Measurements from ENCODE around the gene AGER.

AGER gene

DNA sequence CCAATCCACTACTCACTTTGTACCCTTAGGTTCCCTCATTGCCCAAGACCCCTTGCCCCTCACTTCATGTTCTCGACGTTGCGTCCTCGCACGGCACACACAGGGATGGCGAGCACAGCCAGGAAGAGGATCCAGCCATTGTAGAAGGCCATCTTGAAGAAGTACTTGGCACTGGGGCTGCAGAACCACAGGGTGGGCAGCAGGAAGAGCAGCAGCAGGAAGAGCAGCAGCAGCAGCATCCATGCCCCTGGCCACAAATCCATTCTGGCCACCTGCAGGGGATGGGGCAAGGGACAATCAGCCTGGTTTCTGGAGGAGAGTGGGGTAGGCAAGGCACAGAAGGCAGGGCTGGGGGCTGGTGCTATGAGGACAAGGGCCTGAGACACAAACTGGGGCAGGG is 12.8 kb downstream of the AGER start:
- Histone ChIP-seq H3K36me3 (ENCODE audit: control insufficient read depth, insufficient read depth, low read length) (peaks cover 23% of the 10 kb centered on the region), H3K27ac (ENCODE audit: insufficient read depth, low read length, poor library complexity, severe bottlenecking) (no peak overlapping the region)
- no peak for DNase-seq

DNA sequence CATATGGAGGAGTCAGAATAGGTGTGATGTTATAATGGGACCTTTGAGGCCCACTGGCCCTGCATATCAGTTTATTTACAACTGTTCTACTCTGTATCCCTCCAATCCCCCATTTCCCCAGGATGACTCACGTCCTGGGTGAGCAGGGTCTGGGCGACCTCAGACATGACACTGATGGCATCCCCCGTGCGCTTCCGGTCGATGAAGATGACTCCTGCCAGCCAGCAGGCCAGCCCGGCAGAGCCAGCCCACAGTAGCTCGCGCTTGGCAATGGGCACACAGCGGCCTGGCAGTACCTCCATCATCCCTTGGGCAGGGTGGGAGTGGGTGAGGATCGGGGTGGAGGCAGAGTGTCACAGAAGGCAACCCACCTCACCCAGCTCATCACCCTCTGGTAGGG is 13.8 kb downstream of the AGER start:
- DNase-seq = no peak
- H3K4me1 ChIP-seq (ENCODE audit: control insufficient read depth, insufficient read depth, low read length, poor library complexity, severe bottlenecking) = peaks cover 8% of the 10 kb centered on the region
- no peaks in the 10 kb centered on the region for H3K27me3 ChIP-seq (replicated peaks; ENCODE audit: control insufficient read depth, insufficient read depth, low read length, poor library complexity, severe bottlenecking)
- no peaks in the 10 kb centered on the region for H3K9me3 ChIP-seq (ENCODE audit: control insufficient read depth, low read length)
- H3K27ac ChIP-seq (ENCODE audit: insufficient read depth, low read length, poor library complexity, severe bottlenecking) = no peak overlapping the region
- H3K36me3 ChIP-seq (ENCODE audit: control insufficient read depth, insufficient read depth, low read length) = peaks cover 23% of the 10 kb centered on the region
- H3K4me3 ChIP-seq (ENCODE audit: insufficient read depth, low read depth, low read length, poor library complexity, severe bottlenecking) = no peak overlapping the region

More for the DNA sequence above, 12.8 kb downstream of the AGER start:
- Histone ChIP-seq H3K9me3 (ENCODE audit: control insufficient read depth, low read length) (no peaks in the 10 kb centered on the region), H3K27me3 (replicated peaks; ENCODE audit: control insufficient read depth, insufficient read depth, low read length, poor library complexity, severe bottlenecking) (no peaks in the 10 kb centered on the region), H3K4me1 (ENCODE audit: control insufficient read depth, insufficient read depth, low read length, poor library complexity, severe bottlenecking) (peaks cover 14% of the 10 kb centered on the region), H3K4me3 (ENCODE audit: insufficient read depth, low read depth, low read length, poor library complexity, severe bottlenecking) (no peak overlapping the region)

DNA sequence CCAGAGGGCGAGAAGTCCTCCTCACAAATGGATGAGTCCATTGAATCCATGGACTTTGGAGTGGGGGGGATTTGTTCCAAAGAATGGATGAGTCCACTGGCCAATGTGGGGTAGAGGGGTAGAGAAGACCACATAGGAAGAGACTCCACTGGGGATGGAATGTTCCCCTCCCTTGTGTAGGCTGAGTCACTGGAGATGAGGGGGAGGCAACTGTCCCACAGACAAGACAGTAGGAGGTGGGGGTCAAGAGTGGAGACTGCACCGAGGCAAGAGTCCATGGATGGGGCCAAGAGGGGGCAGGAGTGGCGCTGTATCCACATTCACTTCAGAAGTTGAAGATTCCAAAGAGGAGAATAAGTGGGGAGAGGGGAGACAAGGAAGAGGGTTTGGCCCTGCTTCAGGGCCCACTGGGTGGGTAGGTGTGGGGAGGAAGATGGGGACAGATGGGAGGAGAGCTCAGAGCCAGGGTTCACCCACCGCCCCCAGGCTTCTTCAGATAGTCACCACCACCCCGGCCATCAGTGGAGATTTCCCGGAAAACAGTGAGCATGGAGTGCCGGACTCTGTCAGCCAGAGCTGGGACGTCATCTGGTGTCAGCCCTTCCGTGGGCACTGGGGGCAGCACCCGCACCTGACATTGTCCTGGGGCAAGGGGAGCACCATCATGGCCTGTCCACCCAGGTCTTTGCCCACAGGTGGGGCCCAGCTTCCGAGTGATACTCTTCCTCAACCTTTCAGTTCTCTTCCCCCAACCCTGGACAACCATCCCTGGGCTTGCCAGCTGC is 15.1 kb downstream of the AGER start:
- DNase-seq = no peak
- H3K9me3 ChIP-seq (ENCODE audit: control insufficient read depth, low read length) = no peaks in the 10 kb centered on the region
- H3K27ac ChIP-seq (ENCODE audit: insufficient read depth, low read length, poor library complexity, severe bottlenecking) = no peak overlapping the region
- H3K27me3 ChIP-seq (replicated peaks; ENCODE audit: control insufficient read depth, insufficient read depth, low read length, poor library complexity, severe bottlenecking) = no peaks in the 10 kb centered on the region
- peaks cover 23% of the 10 kb centered on the region for H3K36me3 ChIP-seq (ENCODE audit: control insufficient read depth, insufficient read depth, low read length)
- H3K4me3 ChIP-seq (ENCODE audit: insufficient read depth, low read depth, low read length, poor library complexity, severe bottlenecking) = no peak overlapping the region
- peaks cover 3% of the 10 kb centered on the region for H3K4me1 ChIP-seq (ENCODE audit: control insufficient read depth, insufficient read depth, low read length, poor library complexity, severe bottlenecking)

DNA sequence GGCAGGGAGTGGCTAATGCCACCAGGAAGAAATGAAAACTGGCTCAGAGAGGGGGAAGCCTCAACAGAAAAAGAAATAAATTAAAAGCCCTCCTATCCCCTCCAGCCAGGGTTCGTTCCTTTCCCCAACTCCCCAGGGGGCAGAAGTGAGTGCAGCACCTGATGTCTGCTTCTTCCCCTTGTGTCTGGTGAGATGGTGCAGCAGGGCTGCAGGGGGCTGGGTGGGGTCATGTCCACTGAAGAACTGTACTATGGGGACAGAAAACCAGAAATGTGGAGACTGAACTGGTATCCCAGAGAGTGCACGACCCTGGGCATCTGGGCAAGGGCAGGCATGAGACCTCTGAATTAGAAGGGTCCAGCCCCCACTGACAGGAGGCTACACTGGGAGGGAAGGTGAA is 15.7 kb downstream of the AGER start:
- no peaks in the 10 kb centered on the region for H3K27me3 ChIP-seq (replicated peaks; ENCODE audit: control insufficient read depth, insufficient read depth, low read length, poor library complexity, severe bottlenecking)
- no peak for DNase-seq
- no peak overlapping the region for H3K27ac ChIP-seq (ENCODE audit: insufficient read depth, low read length, poor library complexity, severe bottlenecking)
- peaks cover 23% of the 10 kb centered on the region for H3K36me3 ChIP-seq (ENCODE audit: control insufficient read depth, insufficient read depth, low read length)
- H3K4me3 ChIP-seq (ENCODE audit: insufficient read depth, low read depth, low read length, poor library complexity, severe bottlenecking) = no peak overlapping the region
- H3K9me3 ChIP-seq (ENCODE audit: control insufficient read depth, low read length) = no peaks in the 10 kb centered on the region
- peaks cover 3% of the 10 kb centered on the region for H3K4me1 ChIP-seq (ENCODE audit: control insufficient read depth, insufficient read depth, low read length, poor library complexity, severe bottlenecking)

DNA sequence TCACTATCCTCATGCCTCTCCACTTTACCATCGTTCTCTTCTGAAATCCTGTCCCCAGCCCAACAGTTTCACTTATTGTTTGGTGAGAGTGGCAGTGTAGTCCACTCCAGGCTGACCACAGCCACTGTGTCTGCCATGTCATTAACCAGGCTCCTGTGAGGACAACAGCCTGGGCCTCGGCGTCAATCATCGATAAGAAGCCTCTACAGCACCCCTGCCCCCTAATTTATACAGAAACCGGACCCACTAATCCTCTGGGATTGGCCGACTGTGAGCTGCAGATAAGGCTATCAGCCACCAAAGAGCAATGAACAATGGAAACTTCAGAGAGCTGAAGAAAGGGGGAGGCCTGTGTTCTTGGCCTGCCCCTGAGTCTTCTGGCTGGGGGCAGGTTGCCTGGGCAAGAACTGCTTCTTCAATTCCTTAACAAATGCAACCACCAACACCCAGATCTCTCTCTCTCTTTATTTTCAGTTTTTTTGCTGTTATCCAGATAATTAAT is 16.2 kb downstream of the AGER start:
- Histone ChIP-seq H3K36me3 (ENCODE audit: control insufficient read depth, insufficient read depth, low read length) (peaks cover 23% of the 10 kb centered on the region), H3K4me3 (ENCODE audit: insufficient read depth, low read depth, low read length, poor library complexity, severe bottlenecking) (no peak overlapping the region), H3K27ac (ENCODE audit: insufficient read depth, low read length, poor library complexity, severe bottlenecking) (no peak overlapping the region), H3K27me3 (replicated peaks; ENCODE audit: control insufficient read depth, insufficient read depth, low read length, poor library complexity, severe bottlenecking) (no peaks in the 10 kb centered on the region), H3K4me1 (ENCODE audit: control insufficient read depth, insufficient read depth, low read length, poor library complexity, severe bottlenecking) (peaks cover 3% of the 10 kb centered on the region), H3K9me3 (ENCODE audit: control insufficient read depth, low read length) (no peaks in the 10 kb centered on the region)
- DNase-seq = no peak

DNA sequence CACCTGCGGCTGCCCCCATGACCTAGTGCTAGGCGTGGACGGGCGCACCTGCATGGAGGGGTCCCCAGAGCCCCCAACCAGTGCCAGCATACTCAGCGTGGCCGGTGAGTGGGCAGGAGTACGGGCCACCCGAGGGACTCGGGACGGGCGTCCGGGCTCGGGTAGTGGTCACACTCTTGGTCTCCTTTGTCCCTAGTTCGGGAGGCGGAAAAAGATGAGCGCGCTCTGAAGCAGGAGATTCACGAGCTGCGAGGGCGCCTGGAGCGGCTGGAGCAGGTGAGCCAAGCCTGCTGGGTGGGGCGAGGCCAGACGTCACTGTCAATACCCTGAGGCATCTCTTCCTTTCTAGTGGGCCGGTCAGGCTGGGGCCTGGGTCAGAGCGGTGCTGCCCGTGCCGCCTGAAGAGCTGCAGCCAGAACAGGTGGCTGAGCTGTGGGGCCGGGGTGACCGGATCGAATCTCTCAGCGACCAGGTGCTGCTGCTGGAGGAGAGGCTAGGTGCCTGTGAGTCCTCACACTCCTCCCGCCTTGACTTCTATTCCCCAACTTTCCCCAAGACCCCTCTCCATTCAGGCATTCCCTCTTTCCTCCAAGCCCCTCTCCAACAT is 16.8 kb downstream of the AGER start:
- Histone ChIP-seq H3K4me1 (ENCODE audit: control insufficient read depth, insufficient read depth, low read length, poor library complexity, severe bottlenecking) (peaks cover 3% of the 10 kb centered on the region), H3K9me3 (ENCODE audit: control insufficient read depth, low read length) (no peaks in the 10 kb centered on the region), H3K27ac (ENCODE audit: insufficient read depth, low read length, poor library complexity, severe bottlenecking) (no peak overlapping the region), H3K36me3 (ENCODE audit: control insufficient read depth, insufficient read depth, low read length) (peaks cover 23% of the 10 kb centered on the region), H3K27me3 (replicated peaks; ENCODE audit: control insufficient read depth, insufficient read depth, low read length, poor library complexity, severe bottlenecking) (no peaks in the 10 kb centered on the region), H3K4me3 (ENCODE audit: insufficient read depth, low read depth, low read length, poor library complexity, severe bottlenecking) (no peak overlapping the region)
- no peak for DNase-seq

DNA sequence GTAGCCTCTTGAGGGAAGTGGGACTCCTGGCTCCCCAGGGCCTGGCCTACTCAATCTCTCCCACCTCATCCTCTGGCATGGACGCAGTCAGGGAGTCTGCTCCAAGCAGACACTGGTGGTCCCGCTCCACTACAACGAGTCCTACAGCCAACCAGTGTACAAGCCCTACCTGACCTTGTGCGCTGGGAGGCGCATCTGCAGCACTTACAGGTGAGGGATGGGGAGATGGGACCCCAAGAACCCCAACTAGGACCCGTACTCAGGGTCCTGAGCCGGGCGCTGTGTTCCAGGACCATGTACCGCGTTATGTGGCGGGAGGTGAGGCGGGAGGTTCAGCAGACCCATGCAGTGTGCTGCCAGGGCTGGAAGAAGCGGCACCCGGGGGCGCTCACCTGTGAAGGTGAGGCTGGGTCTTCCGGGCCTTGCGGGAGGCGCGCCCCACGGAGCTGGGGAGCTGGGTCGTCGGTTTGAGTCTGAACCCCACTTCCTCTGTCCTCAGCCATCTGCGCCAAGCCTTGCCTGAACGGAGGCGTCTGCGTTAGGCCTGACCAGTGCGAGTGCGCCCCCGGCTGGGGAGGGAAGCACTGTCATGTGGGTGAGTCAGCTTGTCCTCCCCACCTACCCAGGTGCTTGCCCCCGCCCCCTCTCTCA is 17.5 kb downstream of the AGER start:
- Histone ChIP-seq H3K4me1 (ENCODE audit: control insufficient read depth, insufficient read depth, low read length, poor library complexity, severe bottlenecking) (peaks cover 3% of the 10 kb centered on the region), H3K4me3 (ENCODE audit: insufficient read depth, low read depth, low read length, poor library complexity, severe bottlenecking) (no peak overlapping the region), H3K9me3 (ENCODE audit: control insufficient read depth, low read length) (no peaks in the 10 kb centered on the region), H3K27me3 (replicated peaks; ENCODE audit: control insufficient read depth, insufficient read depth, low read length, poor library complexity, severe bottlenecking) (no peaks in the 10 kb centered on the region), H3K27ac (ENCODE audit: insufficient read depth, low read length, poor library complexity, severe bottlenecking) (no peak overlapping the region), H3K36me3 (ENCODE audit: control insufficient read depth, insufficient read depth, low read length) (peaks cover 23% of the 10 kb centered on the region)
- no peak for DNase-seq

DNA sequence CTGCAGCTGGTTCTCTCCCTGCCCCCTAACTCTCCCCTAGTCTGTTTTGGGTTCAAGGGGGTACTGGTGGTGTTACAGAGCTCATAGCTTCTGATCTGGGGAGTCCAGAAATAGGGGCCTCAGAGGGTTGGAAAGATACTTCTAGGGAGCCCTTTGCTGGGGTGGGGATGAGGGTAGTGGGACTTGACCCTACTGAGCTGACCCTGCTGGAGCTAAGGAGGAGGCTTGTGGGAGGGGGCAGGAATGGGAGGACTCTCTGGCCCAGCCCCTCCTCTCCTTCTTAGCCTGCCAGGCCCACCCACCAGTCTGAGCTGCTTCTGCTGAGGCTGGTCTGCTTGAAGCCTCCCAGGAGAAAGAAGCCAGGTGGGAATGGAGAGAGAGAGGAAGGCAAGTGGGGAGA is 19.8 kb downstream of the AGER start, which contains the start of gene EGFL8:
TSS of gene EGFL8 (plus strand) at position 301 of the 400 bp plus-strand sequence. CDS start 1,571 bp downstream, outside the sequence.
- no peak within 1 kb of the TSS for H3K27ac ChIP-seq (ENCODE audit: insufficient read depth, low read length, poor library complexity, severe bottlenecking)
- no peak for DNase-seq
- no peaks in the 10 kb centered on the region for H3K4me1 ChIP-seq (ENCODE audit: control insufficient read depth, insufficient read depth, low read length, poor library complexity, severe bottlenecking)
- peaks cover 10% of the 10 kb centered on the region for H3K36me3 ChIP-seq (ENCODE audit: control insufficient read depth, insufficient read depth, low read length)
- H3K27me3 ChIP-seq (replicated peaks; ENCODE audit: control insufficient read depth, insufficient read depth, low read length, poor library complexity, severe bottlenecking) = no peaks in the 10 kb centered on the region
- H3K9me3 ChIP-seq (ENCODE audit: control insufficient read depth, low read length) = no peaks in the 10 kb centered on the region
- no peak within 1 kb of the TSS for H3K4me3 ChIP-seq (ENCODE audit: insufficient read depth, low read depth, low read length, poor library complexity, severe bottlenecking)

DNA sequence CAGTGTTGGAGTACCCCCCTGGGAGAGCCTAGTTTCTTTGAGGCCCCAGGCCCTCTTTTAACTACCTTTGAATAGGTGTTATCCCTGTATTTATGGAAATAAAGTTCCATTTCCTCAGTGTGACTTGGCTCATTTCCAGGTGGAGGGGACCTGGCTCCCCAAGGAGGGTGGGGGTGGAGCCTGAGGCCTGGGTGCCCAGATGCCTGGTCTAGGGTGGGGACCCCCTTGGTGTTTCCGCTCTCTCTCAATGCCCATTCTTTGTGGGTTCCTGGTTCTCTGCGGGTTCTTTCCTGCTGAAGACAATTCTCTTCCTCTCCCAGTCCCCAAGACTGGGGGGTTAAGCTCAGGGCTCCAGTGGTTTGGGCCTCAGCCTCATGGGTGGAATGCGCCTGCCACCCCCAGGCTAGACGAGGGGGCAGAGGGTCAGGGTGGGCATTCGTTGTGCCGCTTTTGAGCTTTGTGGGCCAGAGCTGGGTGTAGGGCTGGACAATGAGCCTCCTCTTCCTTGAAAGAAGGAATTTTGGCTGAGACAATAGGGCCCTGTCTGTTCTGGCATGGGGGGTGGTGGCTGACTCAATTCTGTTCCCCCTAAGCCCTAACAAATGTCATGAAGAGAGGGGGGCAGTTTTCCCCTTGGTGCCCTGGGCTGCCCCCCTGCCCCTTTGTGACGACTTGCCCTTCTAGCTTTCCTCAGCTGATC is 20.3 kb downstream of the AGER start:
- Histone ChIP-seq H3K27me3 (replicated peaks; ENCODE audit: control insufficient read depth, insufficient read depth, low read length, poor library complexity, severe bottlenecking) (no peaks in the 10 kb centered on the region), H3K27ac (ENCODE audit: insufficient read depth, low read length, poor library complexity, severe bottlenecking) (no peak overlapping the region), H3K4me1 (ENCODE audit: control insufficient read depth, insufficient read depth, low read length, poor library complexity, severe bottlenecking) (no peaks in the 10 kb centered on the region), H3K9me3 (ENCODE audit: control insufficient read depth, low read length) (no peaks in the 10 kb centered on the region), H3K36me3 (ENCODE audit: control insufficient read depth, insufficient read depth, low read length) (peaks cover 4% of the 10 kb centered on the region), H3K4me3 (ENCODE audit: insufficient read depth, low read depth, low read length, poor library complexity, severe bottlenecking) (no peak overlapping the region)
- no peak for DNase-seq
